Stimulated activated CD8-positive, alpha-beta memory T cell treated with anti-CD3 and anti-CD28 coated beads, Interleukin-7, amount 100 ng/mL, for 4 hours (primary cell): ENCODE data around the gene VWF.

Source experiments
- DNase-seq, 2 donors: peaks; one replicate each; pipeline ENCODE4 v3.0.0-alpha.2; 2020; ENCODE audit warnings: low read depth in 2 of 2

The VWF gene

GRCh38 chr12:6076776-6077691 is 47.4 kb downstream of the VWF start:
- DNase-seq: no peak

DNA sequence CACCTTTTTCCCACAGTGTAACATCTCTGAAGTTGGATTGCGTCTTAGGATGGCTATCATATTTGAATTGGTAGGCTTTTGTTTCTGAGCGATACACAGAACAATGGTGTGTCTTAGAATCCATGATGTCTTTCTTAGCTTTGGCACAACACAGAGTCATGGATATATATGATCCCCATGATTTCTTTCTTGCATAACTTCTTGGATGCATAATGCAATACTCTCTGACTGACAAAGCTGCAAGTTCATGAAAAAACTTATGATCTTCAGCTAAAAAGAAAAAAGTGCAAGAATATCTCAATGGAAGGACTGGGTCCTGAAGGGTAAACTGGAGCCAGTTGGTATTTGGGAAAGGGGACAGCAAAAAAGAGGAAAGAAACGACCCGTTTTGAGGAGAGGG is 48.1 kb downstream of the VWF start:
- no peak for DNase-seq

DNA sequence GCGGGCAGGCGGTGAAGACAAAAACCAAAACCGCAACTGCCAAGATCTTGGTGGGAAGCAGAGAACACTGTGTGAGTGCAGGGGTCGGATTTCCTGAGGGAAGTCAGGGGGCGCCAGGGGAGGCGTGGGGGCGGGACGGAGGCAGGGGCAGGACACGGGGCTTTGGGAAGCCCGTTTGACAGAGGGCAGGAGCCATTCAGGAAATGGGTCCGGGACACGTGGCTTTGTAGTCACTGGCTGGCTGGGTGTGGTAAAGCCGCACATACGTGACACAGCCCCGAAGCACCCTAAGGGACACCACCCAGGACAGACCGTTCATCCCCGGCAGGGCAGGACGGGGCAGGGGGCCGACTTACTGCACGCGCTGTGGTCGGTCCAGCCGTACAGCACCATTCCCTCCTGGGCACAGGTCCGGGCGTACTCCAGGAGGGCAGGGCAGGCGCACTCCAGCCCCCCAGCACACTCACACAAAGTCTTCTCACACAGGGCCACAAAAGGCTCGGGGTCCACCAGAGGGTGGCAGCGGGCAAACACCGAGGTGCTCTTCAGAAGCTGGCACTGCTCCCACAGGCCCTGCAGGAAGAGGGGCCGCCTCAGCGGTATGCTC is 49.4 kb downstream of the VWF start:
- DNase-seq: peak in 1 of 2 donors; percentile 28

DNA sequence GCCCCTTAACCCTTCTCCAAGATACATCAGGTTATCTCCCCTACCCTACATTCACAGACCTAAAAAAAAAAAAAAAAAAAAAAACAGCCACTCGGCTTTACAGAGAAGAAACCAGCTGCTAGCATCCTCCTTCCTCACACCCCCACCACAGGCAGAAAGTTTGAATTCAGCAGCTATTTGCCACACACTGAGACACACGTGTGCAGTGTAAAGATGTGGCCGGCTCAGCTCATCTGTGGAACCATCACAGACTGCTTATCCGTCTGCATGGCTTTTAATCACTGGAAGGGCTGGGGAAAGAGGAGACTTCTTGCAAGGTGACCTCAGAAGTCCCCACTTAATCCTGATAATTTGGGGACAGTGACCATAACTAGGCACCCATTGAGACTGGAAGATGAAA is 50.0 kb downstream of the VWF start:
- peak in 1 of 2 donors; percentile 16 for DNase-seq

DNA sequence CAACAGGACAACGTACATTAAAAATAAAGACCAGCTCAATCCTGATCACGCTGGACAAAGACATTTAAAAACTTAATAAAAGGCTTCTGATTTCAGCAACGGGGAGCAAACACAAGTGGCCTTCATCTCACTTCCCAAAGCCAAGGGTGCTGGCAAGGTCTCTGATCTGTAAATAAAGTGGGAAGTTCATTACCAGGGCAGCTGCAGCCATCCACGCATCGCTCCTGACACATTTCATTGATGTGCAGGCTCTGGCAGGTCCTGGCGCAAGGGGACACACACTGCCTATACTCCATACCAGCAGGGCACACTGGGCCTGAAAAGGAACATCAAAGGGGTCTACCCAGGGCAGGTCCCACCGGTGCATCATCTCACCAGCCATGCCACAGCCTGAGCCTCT is 51.0 kb downstream of the VWF start:
- no peak for DNase-seq

DNA sequence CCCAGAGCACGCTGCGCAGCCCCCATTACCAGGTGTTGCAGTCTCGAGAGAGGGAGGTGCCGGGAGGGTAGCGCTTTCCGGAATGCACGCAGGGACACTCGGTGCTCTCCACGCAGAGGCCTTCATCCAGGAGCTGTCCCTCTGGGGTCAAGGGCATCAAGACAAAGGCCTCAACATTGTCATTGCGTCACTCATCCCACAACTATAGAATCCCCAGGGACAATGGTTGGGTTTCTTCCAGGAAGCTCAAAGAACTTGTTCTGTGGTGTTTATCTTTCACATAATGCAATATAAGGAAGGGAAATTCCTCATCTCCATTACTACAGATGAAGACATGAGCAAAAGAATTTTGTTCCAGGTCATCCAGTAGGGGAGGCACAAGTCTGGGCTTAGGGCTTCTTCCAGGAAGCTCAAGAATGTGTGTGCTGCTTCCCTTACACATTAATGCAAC is 52.1 kb downstream of the VWF start:
- no peak for DNase-seq

DNA sequence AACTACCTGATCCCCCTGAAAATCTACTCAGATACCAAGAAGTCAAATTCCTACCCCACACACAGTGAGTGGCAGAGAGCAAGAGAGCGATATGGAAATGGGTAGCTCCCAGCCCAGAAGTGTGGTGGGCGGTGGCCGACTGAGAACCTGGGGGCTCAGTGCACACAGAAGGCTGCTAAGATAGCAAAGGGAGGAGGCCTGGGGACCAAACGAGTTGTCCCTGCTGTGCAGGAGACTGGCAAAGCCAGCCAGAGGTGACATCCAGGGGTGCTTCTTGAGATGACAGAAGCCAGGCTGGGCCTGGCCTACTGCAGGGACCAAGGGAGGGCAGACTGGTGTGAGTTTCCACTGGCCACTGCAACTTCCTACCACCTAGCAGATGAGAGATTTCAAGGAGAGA is 52.9 kb downstream of the VWF start:
- DNase-seq: no peak

- DNase-seq: no peak
Measured at GRCh38 chr12:6070472-6071257, 53.8 kb downstream of the VWF start.

- DNase-seq: peak in 1 of 2 donors; percentile 19
Measured at GRCh38 chr12:6069437-6070093, 54.9 kb downstream of the VWF start.

- no peak for DNase-seq
Measured at GRCh38 chr12:6068227-6068626, 56.2 kb downstream of the VWF start.

- no peak for DNase-seq
Measured at GRCh38 chr12:6067152-6067916, 57.1 kb downstream of the VWF start.

DNA sequence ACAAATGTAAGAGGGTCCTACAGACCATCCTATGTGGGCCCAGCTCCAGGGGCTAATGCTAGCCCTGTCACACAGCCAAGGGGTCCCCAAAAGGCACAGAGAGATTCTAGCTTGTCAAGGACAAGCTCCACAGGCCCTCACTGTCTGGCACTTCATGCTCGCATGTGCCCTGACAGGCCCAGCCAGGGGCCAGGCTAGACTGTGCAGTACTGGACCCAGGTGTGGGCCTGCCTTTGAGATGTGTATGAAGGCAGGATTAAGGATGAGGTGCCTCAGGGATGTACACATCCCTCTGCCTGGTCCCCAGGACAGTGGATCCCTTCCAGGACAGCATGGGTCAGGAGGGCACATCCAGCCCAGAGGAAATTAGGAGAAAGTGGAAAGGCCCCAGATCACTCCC is 57.8 kb downstream of the VWF start:
- no peak for DNase-seq

DNA sequence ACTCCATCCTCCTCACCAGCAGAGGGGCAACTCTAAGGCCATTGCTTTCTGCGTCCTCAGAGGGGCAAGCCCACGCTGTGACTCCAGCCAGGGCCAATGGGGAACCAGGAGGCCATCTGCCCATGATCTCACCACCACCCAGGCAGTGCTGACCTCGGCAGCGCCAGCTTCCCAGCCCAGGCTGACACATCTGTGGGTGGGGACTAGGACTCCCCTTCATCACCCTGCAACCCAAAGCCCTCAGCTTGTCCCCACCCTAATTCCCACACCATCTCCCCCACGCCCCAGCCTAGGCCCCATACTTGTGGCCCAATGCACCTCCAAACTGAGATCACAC is 58.6 kb downstream of the VWF start:
- no peak for DNase-seq

- no peak for DNase-seq
Measured at GRCh38 chr12:6065131-6065862, 59.2 kb downstream of the VWF start.

DNA sequence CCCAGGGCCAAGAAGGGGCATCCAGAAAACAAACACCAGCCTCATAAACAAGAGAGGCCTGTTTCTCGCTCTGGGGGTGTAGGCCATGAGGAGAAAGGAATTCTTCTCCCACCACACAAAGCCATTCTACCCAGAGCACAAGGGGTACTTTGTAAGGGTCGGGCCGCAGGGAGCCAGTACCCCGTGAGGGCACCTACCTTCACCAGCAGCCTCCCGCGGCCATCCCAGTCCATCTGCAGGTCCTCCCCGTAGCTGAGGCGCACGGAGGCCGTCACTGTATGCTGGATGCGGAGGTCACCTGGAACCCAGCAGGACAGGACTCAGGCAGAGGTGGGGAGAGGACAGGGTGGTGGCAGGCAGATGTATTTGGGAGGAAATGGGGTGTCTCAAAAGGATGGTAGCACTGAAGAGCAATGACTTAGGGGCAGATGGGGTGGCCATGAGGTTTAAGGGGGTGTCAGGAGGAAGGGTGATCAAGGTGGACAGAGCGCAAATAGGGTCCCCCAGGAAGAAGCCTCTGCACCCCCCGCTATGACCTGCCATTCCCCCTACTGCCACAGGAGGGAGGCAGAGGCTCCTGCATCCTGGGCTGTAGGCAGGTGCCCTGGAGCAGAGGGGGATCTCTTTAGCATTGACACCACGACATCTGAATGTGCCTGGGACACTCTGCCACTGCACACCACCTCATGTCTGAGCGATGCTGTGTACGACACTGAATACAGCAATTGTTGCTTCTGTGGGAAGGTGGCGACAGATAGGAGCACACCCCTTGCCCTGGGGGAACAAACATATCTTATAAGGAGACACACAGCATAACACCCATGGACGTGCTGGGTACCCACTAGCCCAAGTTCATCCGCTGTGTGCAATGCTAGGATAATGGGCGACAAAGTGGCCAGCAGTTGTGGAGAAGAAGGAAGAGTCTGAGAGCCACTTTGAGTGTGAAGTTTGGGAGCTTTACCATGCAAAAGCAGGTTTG is 61.4 kb downstream of the VWF start:
- DNase-seq: peak; percentile 30 to 40

DNA sequence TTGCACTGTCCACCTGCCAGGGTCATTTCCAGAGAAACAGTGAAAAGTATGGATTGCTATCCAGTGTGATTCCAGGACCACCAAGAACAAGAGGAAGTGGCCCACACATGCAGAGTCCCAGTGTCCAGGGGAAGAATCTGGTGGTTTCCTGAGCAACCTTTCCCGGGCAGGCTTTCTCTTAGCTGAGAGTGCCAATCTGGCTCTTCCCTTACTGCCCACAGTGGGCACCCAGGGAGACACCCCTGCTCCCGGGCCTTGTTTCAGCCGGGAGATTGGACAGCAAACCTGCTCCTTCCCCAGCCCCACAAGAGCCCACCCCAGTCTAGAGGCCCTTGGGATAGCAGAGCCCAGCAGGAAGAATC is 62.1 kb downstream of the VWF start:
- no peak for DNase-seq

- no peak for DNase-seq
Measured at GRCh38 chr12:6061660-6062059, 62.8 kb downstream of the VWF start.

DNA sequence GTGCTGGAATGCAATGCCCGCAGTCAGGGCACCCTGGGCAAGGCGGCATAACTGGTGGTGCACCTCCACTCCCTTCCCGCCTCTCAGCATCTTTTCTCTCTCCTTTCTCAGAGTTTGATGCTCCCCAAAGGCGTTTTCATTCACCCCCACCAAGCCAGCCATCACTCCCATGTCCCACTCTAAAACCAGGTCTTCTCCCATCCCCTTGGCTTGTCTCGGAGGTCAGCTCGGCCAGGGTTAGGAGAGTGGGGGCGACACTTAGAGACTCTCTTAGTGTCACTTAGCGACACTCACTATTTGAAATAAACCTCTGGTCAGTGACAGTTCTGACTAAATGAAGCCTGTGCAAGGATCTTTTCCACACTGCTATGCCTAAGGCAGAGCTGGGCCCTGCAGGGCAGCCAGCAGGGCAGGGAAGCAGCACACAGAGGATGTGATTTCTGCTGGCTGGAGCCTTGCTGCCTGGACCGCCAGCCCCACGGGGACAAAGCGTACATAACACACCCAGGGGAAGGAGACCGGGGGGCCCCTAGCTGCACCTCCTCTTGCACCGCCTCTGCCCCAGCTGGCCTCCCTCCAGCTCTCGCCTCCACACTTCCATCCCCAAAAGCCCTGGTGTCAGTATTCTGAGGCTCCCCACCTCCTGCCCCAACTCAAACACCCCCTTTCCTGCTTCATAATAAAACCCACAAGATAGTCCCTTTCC is 64.5 kb downstream of the VWF start:
- no peak for DNase-seq

GRCh38 chr12:6059221-6059620 is 65.2 kb downstream of the VWF start:
- DNase-seq: no peak
